Measurements from ENCODE around the gene FAM107B. TPM values are rescaled to one million over a fixed set of nuclear protein-coding genes. Genes with fewer than 3 reads are reported as not detected.

FAM107B gene
- total RNA-seq, 6 experiments from 2014 or later: 18.7 to 43.8 (median 40.0) TPM

DNA sequence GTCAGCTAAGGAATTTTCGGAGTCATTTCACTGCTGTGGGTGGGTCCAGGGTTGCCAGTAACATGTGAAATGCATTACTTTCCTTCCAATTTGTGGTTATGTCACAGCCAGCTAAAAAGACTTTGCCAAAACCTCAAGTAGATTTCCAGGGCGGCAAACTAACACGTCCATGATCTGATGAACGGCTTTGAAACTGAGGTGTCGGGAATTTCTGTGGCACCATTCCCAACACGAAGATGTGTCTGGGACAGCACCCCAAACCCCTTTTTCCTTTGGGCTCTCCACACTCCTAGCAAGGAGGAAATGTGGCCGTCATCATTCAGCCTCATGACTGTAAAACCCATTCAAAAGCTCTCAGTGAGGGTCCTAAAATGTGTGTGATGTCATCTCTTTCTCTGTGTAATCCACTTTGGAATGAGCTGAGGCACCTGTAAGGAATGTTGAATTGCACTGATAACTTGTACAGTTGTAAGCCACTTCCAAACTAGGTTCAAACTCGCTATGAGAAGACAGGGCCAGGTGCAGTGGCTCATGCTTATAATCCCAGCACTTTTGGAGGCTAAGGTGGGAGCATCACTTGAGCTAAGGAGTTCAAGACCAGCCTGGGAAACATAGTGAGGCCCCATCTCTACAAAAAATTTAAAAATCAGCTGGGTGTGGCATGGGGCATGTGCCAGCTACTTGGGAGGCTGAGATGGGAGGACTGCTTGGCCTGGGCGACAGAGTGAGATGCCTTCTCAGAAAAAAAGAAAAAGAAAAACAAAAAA is 297.9 kb downstream of the FAM107B start:
- H3K9me3 Mint-ChIP-seq: no peaks in the 10 kb centered on the region

DNA sequence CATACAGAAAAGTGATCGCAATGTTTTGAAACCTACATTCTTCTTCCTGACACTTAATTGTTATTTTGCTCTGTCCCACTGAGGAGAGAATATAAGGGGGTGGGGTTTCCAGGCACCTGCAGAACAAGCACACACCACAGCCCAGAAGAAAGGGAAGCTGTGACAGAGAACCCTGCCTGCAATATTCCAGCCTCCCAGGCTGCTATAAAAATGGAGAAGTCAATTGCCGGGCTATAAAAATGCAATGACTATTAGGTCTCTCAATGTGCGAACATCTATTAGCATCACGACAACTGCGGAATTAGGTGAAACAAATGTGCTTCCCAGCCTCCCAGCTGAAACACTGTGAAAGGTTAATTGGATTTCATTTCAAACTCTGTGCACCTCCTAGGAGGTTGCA is 298.7 kb downstream of the FAM107B start:
- H3K36me3 Mint-ChIP-seq (ENCODE audit: low read depth): no peaks in the 10 kb centered on the region
- no peak for DNase-seq
- no peak overlapping the region for H3K27ac Mint-ChIP-seq
- peaks cover 34% of the 10 kb centered on the region for H3K27me3 Mint-ChIP-seq (ENCODE audit: insufficient read depth)
- H3K4me3 Mint-ChIP-seq: no peak overlapping the region
- no peaks in the 10 kb centered on the region for H3K9me3 Mint-ChIP-seq
- TF ChIP-seq CTCF (IDR thresholded peaks at IDR 0.05): no peak
- peaks cover 30% of the 10 kb centered on the region for H3K4me1 Mint-ChIP-seq (ENCODE audit: low read depth)

More for the DNA sequence above, 297.9 kb downstream of the FAM107B start:
- TF ChIP-seq CTCF (IDR thresholded peaks at IDR 0.05): no peak
- no peak overlapping the region for H3K27ac Mint-ChIP-seq
- H3K4me1 Mint-ChIP-seq (ENCODE audit: low read depth): peaks cover 30% of the 10 kb centered on the region
- H3K4me3 Mint-ChIP-seq: peak overlapping the region; percentile 25; the same call in 1 of the 2 replicates
- peaks cover 38% of the 10 kb centered on the region for H3K27me3 Mint-ChIP-seq (ENCODE audit: insufficient read depth)
- H3K36me3 Mint-ChIP-seq (ENCODE audit: low read depth): no peaks in the 10 kb centered on the region
- peak; percentile 4 for DNase-seq

DNA sequence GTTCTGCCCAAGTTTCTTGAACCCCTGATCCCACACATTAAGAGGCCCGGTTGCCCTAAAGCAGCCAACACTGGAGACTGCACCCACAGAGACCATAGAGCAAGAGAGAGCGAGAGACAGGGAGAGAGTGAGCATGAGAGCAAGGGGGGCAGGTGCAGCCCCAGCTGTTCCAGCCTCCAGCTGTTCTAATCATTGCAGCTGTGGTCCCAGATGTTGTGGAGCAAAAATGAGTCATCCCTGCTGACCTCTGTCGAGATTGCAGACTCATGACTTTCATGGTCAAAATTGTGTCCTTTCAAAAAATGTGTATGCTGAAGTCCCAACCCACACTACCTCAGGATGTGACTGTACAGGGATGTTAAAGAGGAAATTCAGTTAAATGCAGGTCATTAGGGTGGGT is 300.0 kb downstream of the FAM107B start:
- no peak for DNase-seq
- H3K4me1 Mint-ChIP-seq (ENCODE audit: low read depth): peaks cover 30% of the 10 kb centered on the region
- peaks cover 41% of the 10 kb centered on the region for H3K27me3 Mint-ChIP-seq (ENCODE audit: insufficient read depth)
- no peak overlapping the region for H3K4me3 Mint-ChIP-seq
- no peaks in the 10 kb centered on the region for H3K9me3 Mint-ChIP-seq
- no peak overlapping the region for H3K27ac Mint-ChIP-seq
- TF ChIP-seq CTCF (IDR thresholded peaks at IDR 0.05): no peak
- no peaks in the 10 kb centered on the region for H3K36me3 Mint-ChIP-seq (ENCODE audit: low read depth)

DNA sequence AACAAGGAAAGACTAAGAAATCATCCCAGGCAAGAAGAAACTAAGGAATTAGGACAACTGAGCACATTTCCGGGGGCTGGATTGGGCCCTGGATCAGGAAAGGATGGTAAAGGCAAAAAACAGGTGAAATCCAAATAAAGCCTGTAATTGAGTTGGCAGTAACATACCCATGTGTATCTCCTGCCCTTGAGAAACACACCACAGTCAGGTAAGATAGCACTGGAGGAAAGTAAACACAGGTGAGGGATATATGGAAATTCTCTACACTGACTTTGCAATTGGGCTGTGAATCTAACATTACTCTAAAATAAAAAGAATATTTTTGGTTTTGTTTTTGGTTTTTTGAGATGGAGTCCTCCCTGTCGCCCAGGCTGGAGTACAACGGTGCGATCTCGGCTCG is 303.8 kb downstream of the FAM107B start:
- Mint-ChIP-seq H3K27me3 (ENCODE audit: insufficient read depth) (peaks cover 48% of the 10 kb centered on the region), H3K9me3 (no peaks in the 10 kb centered on the region), H3K27ac (no peak overlapping the region), H3K36me3 (ENCODE audit: low read depth) (no peaks in the 10 kb centered on the region), H3K4me3 (no peak overlapping the region), H3K4me1 (ENCODE audit: low read depth) (no peaks in the 10 kb centered on the region)
- no peak for DNase-seq
- no peak for TF ChIP-seq CTCF (IDR thresholded peaks at IDR 0.05)

- Mint-ChIP-seq H3K27ac (no peak overlapping the region), H3K4me1 (ENCODE audit: low read depth) (no peaks in the 10 kb centered on the region), H3K36me3 (ENCODE audit: low read depth) (no peaks in the 10 kb centered on the region), H3K9me3 (peaks cover 6% of the 10 kb centered on the region; the same call in 1 of the 2 replicates), H3K27me3 (ENCODE audit: insufficient read depth) (peaks cover 41% of the 10 kb centered on the region), H3K4me3 (no peak overlapping the region)
- no peak for DNase-seq
- no peak for TF ChIP-seq CTCF (IDR thresholded peaks at IDR 0.05)
These were observed 306.0 kb downstream of the FAM107B start for GRCh38 chr10:14468726-14469125.

Other genes with a start within 250 kb of the FAM107B start
- gene CDNF, start 63.1 kb upstream of the FAM107B start, total RNA-seq (2021; fragmentation: NEBNext Ultra II Directional; extraction: Animal tissue kit (Norgen Biotek cat#: 25700)): 1 to 10 TPM in 2 of 6 experiments, under 1 TPM in 4; 0.52 to 1.5 (median 0.97) TPM
- gene HSPA14, start 63.4 kb upstream of the FAM107B start, total RNA-seq (2021; fragmentation: NEBNext Ultra II Directional; extraction: Animal tissue kit (Norgen Biotek cat#: 25700)): 10 to 100 TPM; 10.7 to 13.7 (median 13.3) TPM
- gene MSANTD7, start 63.4 kb upstream of the FAM107B start, total RNA-seq (2021; fragmentation: NEBNext Ultra II Directional; extraction: Animal tissue kit (Norgen Biotek cat#: 25700)): 10 to 100 TPM; 11.0 to 14.5 (median 12.4) TPM
- 10 to 100 TPM in 5 of 6 experiments, 1 to 10 TPM in 1; 8.6 to 18.1 (median 13.9) TPM for gene SUV39H2, start 104.0 kb upstream of the FAM107B start, total RNA-seq (2021; fragmentation: NEBNext Ultra II Directional; extraction: Animal tissue kit (Norgen Biotek cat#: 25700))
- gene DCLRE1C, start 179.2 kb upstream of the FAM107B start, total RNA-seq (2021; fragmentation: NEBNext Ultra II Directional; extraction: Animal tissue kit (Norgen Biotek cat#: 25700)): 1 to 10 TPM; 4.6 to 6.8 (median 5.6) TPM
- under 1 TPM in 2 of 6 experiments, not detected in 4; 0.30 to 0.57 TPM for gene MEIG1, start 184.5 kb upstream of the FAM107B start, total RNA-seq (2021; fragmentation: NEBNext Ultra II Directional; extraction: Animal tissue kit (Norgen Biotek cat#: 25700))